ENCODE results near the gene SCAMP3. TPM values are rescaled to one million over a fixed set of nuclear protein-coding genes. Genes with fewer than 3 reads are reported as not detected.

The SCAMP3 gene
- total and polyA plus RNA-seq, 7 experiments from 2014 or later = 50.8 to 219 (median 110) TPM

DNA sequence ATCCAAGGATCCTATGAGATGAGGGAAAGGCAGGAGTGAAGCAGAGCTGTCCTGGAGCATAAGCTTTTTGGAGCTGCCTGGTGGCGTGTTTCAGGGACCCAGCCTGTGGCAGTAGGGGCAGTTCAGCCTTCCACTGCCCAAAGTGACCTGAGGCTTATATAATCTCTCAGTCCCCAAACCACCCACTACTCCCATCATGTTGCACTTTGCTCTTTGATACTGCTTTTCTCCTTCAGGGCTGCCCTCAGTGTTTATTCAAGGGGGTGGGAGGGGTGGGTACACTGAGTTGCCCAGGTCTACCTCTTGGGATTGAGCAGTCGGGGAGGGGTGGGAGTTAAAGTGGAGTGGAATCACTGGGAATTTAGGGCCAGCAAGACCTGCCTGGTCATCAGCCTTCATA is 24.4 kb upstream of the SCAMP3 start:
- no peak overlapping the region for H3K27ac ChIP-seq (ENCODE audit: low read depth, low read length)
- H3K36me3 Mint-ChIP-seq = no peaks in the 10 kb centered on the region
- peaks cover 0 to 5% (median 0%) of the 10 kb centered on the region in 5 donors for H3K27me3 Mint-ChIP-seq
- peaks cover 0 to 1% (median 0%) of the 10 kb centered on the region in 7 donors for H3K4me1 Mint-ChIP-seq
- POLR2A ChIA-PET = no interaction called here
- intact Hi-C loops (cut with micrococcal nuclease) = no loop called here
- DNase-seq = no peak
- no peak overlapping the region for H3K4me3 ChIP-seq (ENCODE audit: low read length)
- H3K9me3 ChIP-seq (ENCODE audit: control insufficient read depth in 2 of 3, low read length in 3 of 3) = no peaks in the 10 kb centered on the region
- CTCF ChIA-PET = no interaction called here
- H3K4me3 Mint-ChIP-seq = no peak overlapping the region
- H3K27me3 ChIP-seq (ENCODE audit: control insufficient read depth in 2 of 2, insufficient read depth in 2 of 2, low read length in 2 of 2) = no peaks in the 10 kb centered on the region
- no peak overlapping the region for H3K27ac Mint-ChIP-seq
- H3K4me1 ChIP-seq (ENCODE audit: control insufficient read depth in 2 of 2, insufficient read depth in 2 of 2, low read length in 2 of 2) = no peaks in the 10 kb centered on the region
- H3K36me3 ChIP-seq (ENCODE audit: control insufficient read depth in 2 of 3, insufficient read depth in 3 of 3, low read length in 3 of 3) = no peaks in the 10 kb centered on the region
- ATAC-seq = no peak
- H3K9me3 Mint-ChIP-seq = no peaks in the 10 kb centered on the region

DNA sequence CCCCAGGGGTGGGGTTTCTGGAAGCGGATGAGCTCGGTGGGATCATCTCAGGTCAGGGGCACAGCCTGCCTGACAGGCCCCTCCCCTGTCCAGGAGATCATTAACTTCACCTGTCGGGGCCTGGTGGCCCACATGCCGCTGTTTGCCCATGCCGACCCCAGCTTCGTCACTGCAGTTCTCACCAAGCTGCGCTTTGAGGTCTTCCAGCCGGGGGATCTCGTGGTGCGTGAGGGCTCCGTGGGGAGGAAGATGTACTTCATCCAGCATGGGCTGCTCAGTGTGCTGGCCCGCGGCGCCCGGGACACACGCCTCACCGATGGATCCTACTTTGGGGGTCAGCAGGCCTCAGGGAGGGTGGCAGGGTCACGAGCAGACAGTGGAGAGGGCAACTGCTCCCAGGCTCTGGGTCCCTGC is 23.5 kb upstream of the SCAMP3 start:
- Mint-ChIP-seq H3K36me3 (no peaks in the 10 kb centered on the region), H3K4me1 (peaks cover 0 to 1% (median 0%) of the 10 kb centered on the region in 7 donors), H3K9me3 (no peaks in the 10 kb centered on the region), H3K4me3 (no peak overlapping the region), H3K27ac (no peak overlapping the region), H3K27me3 (peaks cover 0 to 5% (median 0%) of the 10 kb centered on the region in 5 donors)
- Histone ChIP-seq H3K9me3 (ENCODE audit: control insufficient read depth in 2 of 3, low read length in 3 of 3) (no peaks in the 10 kb centered on the region), H3K4me3 (ENCODE audit: low read length) (no peak overlapping the region), H3K27me3 (ENCODE audit: control insufficient read depth in 2 of 2, insufficient read depth in 2 of 2, low read length in 2 of 2) (no peaks in the 10 kb centered on the region), H3K36me3 (ENCODE audit: control insufficient read depth in 2 of 3, insufficient read depth in 3 of 3, low read length in 3 of 3) (no peaks in the 10 kb centered on the region), H3K27ac (ENCODE audit: low read depth, low read length) (no peak overlapping the region), H3K4me1 (ENCODE audit: control insufficient read depth in 2 of 2, insufficient read depth in 2 of 2, low read length in 2 of 2) (no peaks in the 10 kb centered on the region)
- ChIA-PET POLR2A (no interaction called here), CTCF (interaction anchor here (1.0 kb wide), 1 partner anchor 194 kb away, joined by 4 read pairs; no protein-coding TSS in a partner anchor)
- DNase-seq (no peak), ATAC-seq (no peak)
- intact Hi-C loops (cut with micrococcal nuclease) = no loop called here

DNA sequence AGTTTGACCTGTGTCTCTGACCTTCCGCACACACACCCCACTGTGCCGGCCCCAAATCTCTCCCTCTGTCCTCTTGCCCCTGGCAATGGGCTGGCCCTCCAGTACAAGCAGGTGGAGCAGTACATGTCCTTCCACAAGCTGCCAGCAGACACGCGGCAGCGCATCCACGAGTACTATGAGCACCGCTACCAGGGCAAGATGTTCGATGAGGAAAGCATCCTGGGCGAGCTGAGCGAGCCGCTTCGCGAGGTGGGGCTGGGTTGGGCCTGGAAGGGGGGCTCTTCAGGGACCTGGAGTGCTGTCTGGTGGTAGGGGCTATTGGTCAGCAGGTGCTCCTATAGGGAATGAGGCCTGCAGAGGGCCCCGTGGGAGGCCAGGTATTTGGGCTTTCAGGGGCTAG is 22.9 kb upstream of the SCAMP3 start:
- Mint-ChIP-seq H3K36me3 (no peaks in the 10 kb centered on the region), H3K9me3 (no peaks in the 10 kb centered on the region), H3K4me1 (peaks cover 0 to 1% (median 0%) of the 10 kb centered on the region in 7 donors), H3K27ac (no peak overlapping the region), H3K4me3 (no peak overlapping the region), H3K27me3 (peaks cover 0 to under 1% (median 0%) of the 10 kb centered on the region in 5 donors)
- H3K27ac ChIP-seq (ENCODE audit: low read depth, low read length) = no peak overlapping the region
- ATAC-seq (no peak), DNase-seq (no peak)
- intact Hi-C loops (cut with micrococcal nuclease) = no loop called here
- H3K9me3 ChIP-seq (ENCODE audit: control insufficient read depth in 2 of 3, low read length in 3 of 3) = no peaks in the 10 kb centered on the region
- H3K27me3 ChIP-seq (ENCODE audit: control insufficient read depth in 2 of 2, insufficient read depth in 2 of 2, low read length in 2 of 2) = no peaks in the 10 kb centered on the region
- no peak overlapping the region for H3K4me3 ChIP-seq (ENCODE audit: low read length)
- H3K36me3 ChIP-seq (ENCODE audit: control insufficient read depth in 2 of 3, insufficient read depth in 3 of 3, low read length in 3 of 3) = no peaks in the 10 kb centered on the region
- H3K4me1 ChIP-seq (ENCODE audit: control insufficient read depth in 2 of 2, insufficient read depth in 2 of 2, low read length in 2 of 2) = no peaks in the 10 kb centered on the region
- CTCF ChIA-PET = interaction anchor here (1.0 kb wide), 1 partner anchor 193 kb away, joined by 4 read pairs; no protein-coding TSS in a partner anchor
- POLR2A ChIA-PET = no interaction called here

DNA sequence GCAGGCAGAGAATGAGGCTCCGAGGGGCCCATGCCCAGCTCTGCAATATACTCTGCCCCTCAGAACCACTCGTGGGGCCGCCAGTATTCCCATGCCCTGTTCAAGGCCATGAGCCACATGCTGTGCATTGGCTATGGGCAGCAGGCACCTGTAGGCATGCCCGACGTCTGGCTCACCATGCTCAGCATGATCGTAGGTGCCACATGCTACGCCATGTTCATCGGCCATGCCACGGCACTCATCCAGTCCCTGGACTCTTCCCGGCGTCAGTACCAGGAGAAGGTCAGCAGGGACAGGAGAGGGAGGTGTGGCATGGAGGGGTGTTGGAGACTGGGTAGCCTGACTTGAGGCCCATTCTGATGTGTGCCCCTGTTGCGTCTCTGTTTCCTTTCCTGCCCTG is 22.3 kb upstream of the SCAMP3 start:
- no peak overlapping the region for H3K4me3 ChIP-seq (ENCODE audit: low read length)
- H3K4me3 Mint-ChIP-seq = no peak overlapping the region
- H3K36me3 Mint-ChIP-seq = no peaks in the 10 kb centered on the region
- peaks cover 0 to 1% (median 0%) of the 10 kb centered on the region in 7 donors for H3K4me1 Mint-ChIP-seq
- ATAC-seq (no peak), DNase-seq (no peak)
- H3K4me1 ChIP-seq (ENCODE audit: control insufficient read depth in 2 of 2, insufficient read depth in 2 of 2, low read length in 2 of 2) = no peaks in the 10 kb centered on the region
- POLR2A ChIA-PET = no interaction called here
- peaks cover 0 to under 1% (median 0%) of the 10 kb centered on the region in 5 donors for H3K27me3 Mint-ChIP-seq
- CTCF ChIA-PET = no interaction called here
- H3K36me3 ChIP-seq (ENCODE audit: control insufficient read depth in 2 of 3, insufficient read depth in 3 of 3, low read length in 3 of 3) = no peaks in the 10 kb centered on the region
- H3K27me3 ChIP-seq (ENCODE audit: control insufficient read depth in 2 of 2, insufficient read depth in 2 of 2, low read length in 2 of 2) = no peaks in the 10 kb centered on the region
- no peak overlapping the region for H3K27ac Mint-ChIP-seq
- intact Hi-C loops (cut with micrococcal nuclease) = no loop called here
- H3K9me3 Mint-ChIP-seq = no peaks in the 10 kb centered on the region
- H3K9me3 ChIP-seq (ENCODE audit: control insufficient read depth in 2 of 3, low read length in 3 of 3) = no peaks in the 10 kb centered on the region
- H3K27ac ChIP-seq (ENCODE audit: low read depth, low read length) = no peak overlapping the region

DNA sequence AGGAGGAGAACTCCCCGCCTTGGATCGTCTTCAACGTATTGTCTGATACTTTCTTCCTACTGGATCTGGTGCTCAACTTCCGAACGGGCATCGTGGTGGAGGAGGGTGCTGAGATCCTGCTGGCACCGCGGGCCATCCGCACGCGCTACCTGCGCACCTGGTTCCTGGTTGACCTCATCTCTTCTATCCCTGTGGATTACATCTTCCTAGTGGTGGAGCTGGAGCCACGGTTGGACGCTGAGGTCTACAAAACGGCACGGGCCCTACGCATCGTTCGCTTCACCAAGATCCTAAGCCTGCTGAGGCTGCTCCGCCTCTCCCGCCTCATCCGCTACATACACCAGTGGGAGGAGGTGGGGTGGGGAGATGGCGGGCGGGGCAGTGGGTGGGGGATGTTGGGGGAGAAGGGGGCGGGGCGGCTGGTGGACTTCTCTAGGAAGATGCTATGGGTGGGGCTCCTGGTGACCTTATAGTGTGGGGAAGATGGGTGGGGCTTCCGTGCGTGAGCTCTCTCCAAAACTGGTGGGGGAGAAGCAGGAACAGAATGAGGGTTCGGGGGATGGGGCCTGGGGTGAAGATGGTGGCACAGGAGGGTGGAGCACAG is 20.4 kb upstream of the SCAMP3 start:
- Mint-ChIP-seq H3K9me3 (no peaks in the 10 kb centered on the region), H3K36me3 (no peaks in the 10 kb centered on the region), H3K27ac (no peak overlapping the region), H3K27me3 (peaks cover 0 to 11% (median 0%) of the 10 kb centered on the region in 5 donors), H3K4me1 (peaks cover 6 to 13% (median 8%) of the 10 kb centered on the region in 7 donors), H3K4me3 (no peak overlapping the region)
- H3K9me3 ChIP-seq (ENCODE audit: control insufficient read depth in 2 of 3, low read length in 3 of 3) = no peaks in the 10 kb centered on the region
- H3K36me3 ChIP-seq (ENCODE audit: control insufficient read depth in 2 of 3, insufficient read depth in 3 of 3, low read length in 3 of 3) = no peaks in the 10 kb centered on the region
- no peaks in the 10 kb centered on the region for H3K27me3 ChIP-seq (ENCODE audit: control insufficient read depth in 2 of 2, insufficient read depth in 2 of 2, low read length in 2 of 2)
- H3K27ac ChIP-seq (ENCODE audit: low read depth, low read length) = no peak overlapping the region
- no peak overlapping the region for H3K4me3 ChIP-seq (ENCODE audit: low read length)
- ChIA-PET CTCF (interaction anchor here (0.8 kb wide), 1 partner anchor 77 kb away, joined by 5 read pairs; no protein-coding TSS in a partner anchor), POLR2A (interaction anchor here (1.5 kb wide), 1 partner anchor 41 kb away, joined by 7 read pairs; no protein-coding TSS in a partner anchor)
- DNase-seq = no peak
- H3K4me1 ChIP-seq (ENCODE audit: control insufficient read depth in 2 of 2, insufficient read depth in 2 of 2, low read length in 2 of 2) = peaks cover 0 to 3% of the 10 kb centered on the region in 2 donors
- intact Hi-C loops (cut with micrococcal nuclease) = no loop called here
- ATAC-seq = no peak

DNA sequence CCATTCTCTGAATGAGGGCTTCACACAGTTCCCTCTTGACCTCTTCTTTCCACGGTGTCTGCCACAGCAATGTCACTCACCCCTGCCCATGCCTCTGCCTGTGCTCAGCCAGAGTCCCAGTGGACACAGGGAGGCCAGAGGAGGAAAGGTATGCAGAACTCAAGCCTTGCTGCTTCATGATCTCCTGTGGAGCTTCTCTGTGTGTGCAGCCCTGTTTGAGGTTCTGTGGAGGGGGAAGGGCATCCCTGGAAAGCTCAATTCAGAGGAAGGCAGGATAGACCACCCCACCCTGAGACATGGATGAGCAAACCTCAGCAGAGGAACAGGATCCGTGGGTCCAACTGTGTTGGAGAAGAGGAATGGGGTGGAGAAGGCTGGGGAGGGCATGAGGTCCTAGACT is 17.1 kb upstream of the SCAMP3 start:
- ChIA-PET POLR2A (interaction anchor here (0.5 to 2.5 kb wide), 5 partner anchors 13 to 44 kb away, joined by 3 to 11 read pairs (median 4); partner anchors contain the start of gene SCAMP3), CTCF (interaction anchor here (1.0 to 1.6 kb wide), 4 partner anchors 9 to 45 kb away, joined by 3 to 7 read pairs (median 4); no protein-coding TSS in a partner anchor)
- Mint-ChIP-seq H3K9me3 (no peaks in the 10 kb centered on the region), H3K4me3 (peak overlapping the region in 4 of 10 donors; percentile 4 to 83 (median 21)), H3K27ac (peak overlapping the region in 1 of 9 donors; percentile 48), H3K36me3 (no peaks in the 10 kb centered on the region), H3K4me1 (peaks cover 18 to 32% (median 25%) of the 10 kb centered on the region in 7 donors), H3K27me3 (peaks cover 0 to 11% (median 0%) of the 10 kb centered on the region in 5 donors)
- peaks cover 9 to 13% of the 10 kb centered on the region in 2 donors for H3K4me1 ChIP-seq (ENCODE audit: control insufficient read depth in 2 of 2, insufficient read depth in 2 of 2, low read length in 2 of 2)
- no peaks in the 10 kb centered on the region for H3K27me3 ChIP-seq (ENCODE audit: control insufficient read depth in 2 of 2, insufficient read depth in 2 of 2, low read length in 2 of 2)
- H3K9me3 ChIP-seq (ENCODE audit: control insufficient read depth in 2 of 3, low read length in 3 of 3) = no peaks in the 10 kb centered on the region
- ATAC-seq (no peak), DNase-seq (no peak)
- no peak overlapping the region for H3K4me3 ChIP-seq (ENCODE audit: low read length)
- H3K36me3 ChIP-seq (ENCODE audit: control insufficient read depth in 2 of 3, insufficient read depth in 3 of 3, low read length in 3 of 3) = no peaks in the 10 kb centered on the region
- no peak overlapping the region for H3K27ac ChIP-seq (ENCODE audit: low read depth, low read length)
- intact Hi-C loops (cut with micrococcal nuclease) = loop anchor here in 1 of 2 donors (10.0 kb wide), 2 partner anchors 406 to 776 kb away; partner anchors contain the start of genes DAP3, LAMTOR2, UBQLN4 and YY1AP1

All from naive thymus-derived CD4-positive, alpha-beta T cell (primary cell).